GM23338 (cell line): ENCODE measurements around the gene PHGDH.
A peak's percentile ranks its signal among the peaks of the same experiment; 100 is the strongest.

Experiments
- CREB1 ChIP-seq: fragments of 250-450 bp; sonication (Bioruptor Pico); IDR thresholded peaks from 2 replicates; pipeline ENCODE4 v1.5.0; 2020; ENCODE audit warnings: low read depth, mild to moderate bottlenecking, moderate library complexity
- CTCF ChIP-seq, 2 experiments: fragments of 200-600 bp in 1 of 2; sonication (generic) in 1 of 2; conservative IDR thresholded peaks; 2 replicates each; pipeline versions ENCODE4 v1.5.1 to v1.6.1; 2016 to 2017; ENCODE audit warnings: antibody characterized with exemption in 2 of 2, low read depth in 2 of 2, mild to moderate bottlenecking in 2 of 2, moderate library complexity in 1 of 2
- ETS1 ChIP-seq: IDR thresholded peaks from 2 replicates; pipeline ENCODE4 v1.6.1; 2016; ENCODE audit warnings: antibody characterized with exemption
- EZH2 ChIP-seq: fragments of 200-600 bp; sonication (generic); IDR thresholded peaks from one replicate; pipeline ENCODE4 v1.8.0; 2017; ENCODE audit warnings: antibody characterized with exemption, mild to moderate bottlenecking, low read depth; ENCODE audit not compliant: unreplicated experiment
- EZH2phosphoT487 ChIP-seq: fragments of 200-600 bp; sonication (generic); IDR thresholded peaks from one replicate; pipeline ENCODE4 v1.8.1; 2018; ENCODE audit warnings: antibody characterized with exemption; ENCODE audit not compliant: unreplicated experiment
- JUNB ChIP-seq: IDR thresholded peaks from one replicate; pipeline ENCODE4 v1.6.1; 2016; ENCODE audit warnings: antibody characterized with exemption; ENCODE audit not compliant: unreplicated experiment
- NANOG ChIP-seq: IDR thresholded peaks from 2 replicates; pipeline ENCODE4 v1.6.1; 2016; ENCODE audit warnings: antibody characterized with exemption, borderline replicate concordance
- POLR2AphosphoS5 ChIP-seq: IDR thresholded peaks from 2 replicates; pipeline ENCODE4 v1.6.1; 2016; ENCODE audit warnings: antibody characterized with exemption, low read depth
- REST ChIP-seq: IDR thresholded peaks from one replicate; pipeline ENCODE4 v1.6.1; 2018; ENCODE audit warnings: antibody characterized with exemption; ENCODE audit not compliant: unreplicated experiment
- STAT1 ChIP-seq: IDR thresholded peaks from one replicate; pipeline ENCODE4 v1.6.1; 2016; ENCODE audit warnings: antibody characterized with exemption; ENCODE audit not compliant: unreplicated experiment
- ZNF114 ChIP-seq: fragments of 250-450 bp; sonication (Bioruptor Pico); IDR thresholded peaks from 2 replicates; pipeline ENCODE4 v1.5.0; 2020; ENCODE audit warnings: mild to moderate bottlenecking, moderate library complexity
- ZNF331 ChIP-seq: fragments of 250-450 bp; sonication (Bioruptor Pico); IDR thresholded peaks from 2 replicates; pipeline ENCODE4 v1.5.0; 2020; ENCODE audit warnings: low read depth, mild to moderate bottlenecking, moderate library complexity

- no peak for TF ChIP-seq CREB1
- no peak for TF ChIP-seq EZH2
- TF ChIP-seq CTCF (conservative IDR thresholded peaks at IDR 0.05; ENCODE audit: low read depth in 2 of 2), result no peak; a peak in 1 of 4 replicates
- TF ChIP-seq EZH2phosphoT487, result no peak
- TF ChIP-seq POLR2AphosphoS5, result peak; percentile 99
- no peak for TF ChIP-seq REST
- TF ChIP-seq JUNB, result no peak
- no peak for TF ChIP-seq ZNF331 (CRISPR knock-in tag)
- TF ChIP-seq NANOG, result no peak
- TF ChIP-seq ZNF114 (CRISPR knock-in tag), result no peak
- no peak; the same call in 1 of the 2 replicates for TF ChIP-seq ETS1
- TF ChIP-seq STAT1, result no peak
Observed at GRCh38 chr1:119711804-119712341, at the start of gene PHGDH.
